GM19452 (cell line): ENCODE data around the gene LRIG3.
"Not testable (repeated sequence)": the region's sequence is repeated elsewhere in the genome, so short reads cannot be mapped to it uniquely, and the experiment has no call there.

ENCODE experiments used
- ATAC-seq: cut with Tn5 transposase; IDR thresholded peaks from one replicate; pipeline ENCODE4 v1.9.1; 2021; ENCODE audit not compliant: unreplicated experiment

Gene LRIG3, protein sequence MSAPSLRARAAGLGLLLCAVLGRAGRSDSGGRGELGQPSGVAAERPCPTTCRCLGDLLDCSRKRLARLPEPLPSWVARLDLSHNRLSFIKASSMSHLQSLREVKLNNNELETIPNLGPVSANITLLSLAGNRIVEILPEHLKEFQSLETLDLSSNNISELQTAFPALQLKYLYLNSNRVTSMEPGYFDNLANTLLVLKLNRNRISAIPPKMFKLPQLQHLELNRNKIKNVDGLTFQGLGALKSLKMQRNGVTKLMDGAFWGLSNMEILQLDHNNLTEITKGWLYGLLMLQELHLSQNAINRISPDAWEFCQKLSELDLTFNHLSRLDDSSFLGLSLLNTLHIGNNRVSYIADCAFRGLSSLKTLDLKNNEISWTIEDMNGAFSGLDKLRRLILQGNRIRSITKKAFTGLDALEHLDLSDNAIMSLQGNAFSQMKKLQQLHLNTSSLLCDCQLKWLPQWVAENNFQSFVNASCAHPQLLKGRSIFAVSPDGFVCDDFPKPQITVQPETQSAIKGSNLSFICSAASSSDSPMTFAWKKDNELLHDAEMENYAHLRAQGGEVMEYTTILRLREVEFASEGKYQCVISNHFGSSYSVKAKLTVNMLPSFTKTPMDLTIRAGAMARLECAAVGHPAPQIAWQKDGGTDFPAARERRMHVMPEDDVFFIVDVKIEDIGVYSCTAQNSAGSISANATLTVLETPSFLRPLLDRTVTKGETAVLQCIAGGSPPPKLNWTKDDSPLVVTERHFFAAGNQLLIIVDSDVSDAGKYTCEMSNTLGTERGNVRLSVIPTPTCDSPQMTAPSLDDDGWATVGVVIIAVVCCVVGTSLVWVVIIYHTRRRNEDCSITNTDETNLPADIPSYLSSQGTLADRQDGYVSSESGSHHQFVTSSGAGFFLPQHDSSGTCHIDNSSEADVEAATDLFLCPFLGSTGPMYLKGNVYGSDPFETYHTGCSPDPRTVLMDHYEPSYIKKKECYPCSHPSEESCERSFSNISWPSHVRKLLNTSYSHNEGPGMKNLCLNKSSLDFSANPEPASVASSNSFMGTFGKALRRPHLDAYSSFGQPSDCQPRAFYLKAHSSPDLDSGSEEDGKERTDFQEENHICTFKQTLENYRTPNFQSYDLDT

DNA sequence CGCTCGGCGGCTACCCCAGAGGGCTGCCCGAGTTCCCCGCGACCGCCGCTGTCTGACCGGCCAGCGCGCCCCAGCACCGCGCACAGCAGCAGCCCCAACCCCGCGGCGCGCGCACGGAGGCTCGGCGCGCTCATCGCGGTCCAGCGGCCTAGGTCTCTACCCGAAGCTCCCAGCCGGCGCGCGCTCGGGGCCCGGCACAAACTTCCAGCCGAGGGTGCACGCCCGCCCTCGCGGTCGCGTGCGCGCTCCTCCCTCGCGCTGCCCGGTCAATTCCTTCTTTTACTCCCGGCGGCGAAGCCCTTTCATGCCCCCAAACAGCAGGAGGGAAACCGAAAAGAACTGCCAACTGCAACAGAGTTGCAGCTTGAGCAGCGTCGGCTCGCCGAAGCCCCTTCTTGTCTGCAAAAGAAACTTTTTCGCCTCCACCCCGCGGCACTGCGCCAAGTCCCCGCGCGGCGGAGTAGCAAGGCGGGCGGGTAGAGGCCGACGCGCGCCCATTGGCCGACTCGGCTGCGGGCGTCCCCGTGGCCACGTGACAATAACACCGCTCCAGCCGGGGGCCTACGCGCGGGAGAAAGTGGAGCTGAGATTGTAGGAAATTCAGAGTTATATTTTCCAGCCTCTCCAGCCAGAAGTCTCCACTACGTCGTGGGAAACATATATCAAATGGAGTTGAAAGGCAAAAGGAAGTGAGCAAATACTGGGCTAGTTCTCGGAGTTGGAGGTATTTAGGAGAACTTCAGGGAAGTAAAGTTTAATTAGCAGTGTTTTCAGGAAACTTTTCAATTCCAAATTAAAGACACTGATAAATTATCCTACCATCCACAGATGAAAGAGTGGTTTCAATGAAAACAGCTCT, at the start of gene LRIG3:
TSS of gene LRIG3 (minus strand) at position 403 of the 859 bp plus-strand sequence. CDS start at position 134, 269 bp downstream.
- peak; percentile 90 for ATAC-seq

- no peak for ATAC-seq
Measured at GRCh38 chr12:58969237-58969636, 48.9 kb upstream of the LRIG3 start.

- no peak for ATAC-seq
Measured at GRCh38 chr12:58967561-58967960, 47.3 kb upstream of the LRIG3 start.

DNA sequence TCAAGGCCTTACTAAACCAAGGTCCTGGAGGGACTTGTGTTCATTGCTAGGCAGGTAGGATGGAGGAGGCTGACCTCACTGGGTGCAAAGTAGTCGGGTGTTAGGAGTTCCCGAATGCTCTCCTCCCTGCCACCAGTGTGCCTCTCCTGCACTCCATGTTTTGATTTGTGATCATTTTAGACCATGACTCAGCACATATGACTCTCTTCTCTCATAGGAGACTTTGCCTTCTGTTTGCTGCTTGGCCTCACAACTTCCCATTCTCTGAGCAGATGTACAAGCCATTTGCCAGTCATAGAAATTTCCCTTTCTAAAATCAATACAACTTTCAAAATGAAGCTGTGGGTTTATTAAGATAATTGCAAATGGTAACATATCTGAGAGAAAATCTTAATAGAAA, 46.6 kb upstream of the LRIG3 start:
- no peak for ATAC-seq

- no peak for ATAC-seq
Measured at GRCh38 chr12:58965568-58965967, 45.3 kb upstream of the LRIG3 start.

- ATAC-seq, result no peak
Measured at GRCh38 chr12:58963844-58964243, 43.5 kb upstream of the LRIG3 start.

DNA sequence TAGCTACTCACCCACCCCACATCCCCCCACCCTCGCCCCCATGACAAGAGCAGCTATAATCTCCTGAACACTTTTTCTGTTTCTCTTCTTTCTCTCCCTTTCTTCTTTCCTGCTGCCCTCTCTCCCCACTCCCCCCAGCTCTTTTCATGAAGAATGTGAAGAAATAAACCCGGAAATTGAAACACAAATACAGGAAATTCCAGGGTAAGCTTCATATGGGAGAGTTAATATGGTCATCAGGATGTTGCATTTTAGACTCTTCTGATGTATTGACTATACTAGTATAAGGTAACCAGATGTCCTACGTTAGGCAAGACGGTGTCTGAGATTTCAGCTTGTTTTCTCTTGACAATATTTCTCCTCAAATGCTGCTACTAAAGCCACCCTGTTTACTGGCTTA, 41.6 kb upstream of the LRIG3 start:
- ATAC-seq, result no peak

GRCh38 chr12:58961166-58961565, 40.9 kb upstream of the LRIG3 start:
- ATAC-seq, result no peak

- no peak for ATAC-seq
Measured at GRCh38 chr12:58959639-58960300, 39.5 kb upstream of the LRIG3 start.

- ATAC-seq, result no peak
Measured at GRCh38 chr12:58957298-58957697, 37.0 kb upstream of the LRIG3 start.

GRCh38 chr12:58955849-58956248, 35.5 kb upstream of the LRIG3 start:
- no peak for ATAC-seq

DNA sequence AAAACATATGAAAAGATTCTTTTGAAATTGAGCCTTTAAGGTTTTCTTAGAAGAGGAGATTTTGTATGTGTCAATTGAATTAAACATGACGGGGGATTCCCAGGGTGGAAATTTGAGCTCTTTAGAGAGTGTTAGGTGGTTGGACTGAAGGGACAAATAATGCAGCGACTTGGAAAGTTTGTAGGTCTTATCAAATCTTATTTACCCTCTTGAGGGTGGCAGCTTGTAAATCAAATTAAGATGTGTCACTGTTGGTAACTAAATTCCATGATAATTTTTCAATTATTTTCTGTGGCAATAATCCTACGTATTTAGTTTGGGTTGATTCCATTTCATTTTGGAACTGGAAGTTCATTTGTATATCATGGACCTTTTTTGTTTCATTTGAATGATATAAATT, 33.7 kb upstream of the LRIG3 start:
- ATAC-seq, result no peak

GRCh38 chr12:58950739-58951100, 30.4 kb upstream of the LRIG3 start:
- no peak for ATAC-seq

DNA sequence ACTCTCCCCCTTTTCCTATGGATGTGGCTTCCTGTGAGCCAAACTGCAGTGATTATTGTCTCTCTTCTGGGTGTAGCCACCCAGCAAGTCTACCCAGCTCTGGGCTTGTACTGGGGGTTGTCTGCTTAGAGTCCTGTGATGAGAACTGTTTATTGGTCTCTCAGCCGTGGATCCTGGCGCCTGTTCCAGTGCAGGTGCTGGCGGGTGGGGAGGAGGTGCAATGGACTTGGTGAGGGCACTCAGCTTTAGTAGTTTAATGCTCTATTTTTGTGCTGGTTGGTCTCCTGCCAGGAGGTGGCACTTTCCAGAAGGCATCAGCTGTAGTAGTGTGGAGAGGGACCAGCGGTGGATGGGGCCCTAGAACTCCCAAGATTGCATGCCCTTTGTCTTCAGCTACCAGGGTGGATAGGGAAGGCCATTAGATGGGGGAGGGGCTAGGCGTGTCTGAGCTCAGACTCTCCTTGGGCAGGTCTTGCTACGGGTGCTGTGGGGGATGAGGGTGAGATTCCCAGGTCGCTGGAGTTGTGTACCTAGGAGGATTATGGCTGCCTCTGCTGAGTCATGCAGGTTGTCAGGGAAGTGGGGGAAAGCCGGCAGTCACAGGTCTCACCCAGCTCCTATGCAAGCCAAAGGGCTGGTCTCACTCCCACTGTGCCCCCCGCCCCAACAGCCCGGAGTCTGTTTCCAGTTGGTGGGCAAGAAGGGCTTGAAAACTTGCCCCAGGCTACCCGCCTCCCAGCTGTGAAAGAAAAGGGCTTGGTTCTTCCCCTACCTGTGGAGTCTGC, 29.8 kb upstream of the LRIG3 start:
- not testable (repeated sequence) for ATAC-seq

GRCh38 chr12:58943079-58943478, 22.8 kb upstream of the LRIG3 start:
- no peak for ATAC-seq

DNA sequence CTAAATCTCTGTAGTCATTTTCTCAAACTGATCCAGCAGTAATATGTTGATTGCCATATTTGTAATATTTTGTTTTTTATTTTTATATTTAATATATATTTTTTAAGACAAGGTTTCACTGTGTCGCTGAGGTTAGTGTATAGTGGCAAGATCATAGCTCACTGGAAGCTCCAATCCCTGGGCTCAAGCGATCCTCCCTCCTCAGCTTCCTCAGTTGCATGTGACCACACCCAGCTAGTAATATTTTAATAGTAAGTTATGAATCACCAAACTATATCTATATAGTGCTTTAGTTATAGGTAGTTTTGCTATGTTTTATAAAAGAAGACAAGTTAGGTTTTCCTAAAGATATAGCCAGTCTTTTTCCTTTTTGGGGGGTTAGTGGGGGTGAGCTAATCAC, 22.0 kb upstream of the LRIG3 start:
- ATAC-seq, result no peak

DNA sequence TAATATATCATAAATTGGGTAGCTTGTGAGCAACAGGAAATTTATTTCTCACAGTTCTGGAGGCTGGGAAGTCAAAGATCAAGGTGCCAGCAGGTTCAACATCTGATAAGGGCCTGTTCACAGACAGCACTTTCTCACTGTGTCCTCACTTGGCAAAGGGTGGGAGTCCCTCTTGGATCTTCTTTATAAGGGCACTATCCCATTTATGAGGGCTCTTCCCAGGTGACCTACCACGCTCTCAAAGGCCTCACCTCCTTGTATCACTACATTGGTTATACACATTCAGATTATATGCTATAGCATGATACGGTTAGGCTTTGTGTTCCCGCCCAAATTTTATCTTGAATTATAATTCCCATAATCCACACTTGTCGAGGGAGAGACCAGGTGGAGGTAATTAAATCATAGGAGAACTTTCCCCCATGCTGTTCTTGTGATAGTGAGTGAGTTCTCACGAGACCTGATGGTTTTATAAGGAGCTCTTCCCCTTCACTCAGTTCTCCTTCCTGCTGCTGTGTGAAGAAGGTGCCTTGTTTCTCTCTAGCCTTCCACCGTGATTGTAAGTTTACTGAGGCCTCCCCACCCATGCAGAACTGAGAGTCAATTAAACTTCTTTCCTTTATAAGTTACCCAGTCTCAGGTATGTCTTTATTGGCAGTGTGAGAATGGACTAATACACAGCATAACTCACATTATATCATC, 19.2 kb upstream of the LRIG3 start:
- ATAC-seq, result no peak

DNA sequence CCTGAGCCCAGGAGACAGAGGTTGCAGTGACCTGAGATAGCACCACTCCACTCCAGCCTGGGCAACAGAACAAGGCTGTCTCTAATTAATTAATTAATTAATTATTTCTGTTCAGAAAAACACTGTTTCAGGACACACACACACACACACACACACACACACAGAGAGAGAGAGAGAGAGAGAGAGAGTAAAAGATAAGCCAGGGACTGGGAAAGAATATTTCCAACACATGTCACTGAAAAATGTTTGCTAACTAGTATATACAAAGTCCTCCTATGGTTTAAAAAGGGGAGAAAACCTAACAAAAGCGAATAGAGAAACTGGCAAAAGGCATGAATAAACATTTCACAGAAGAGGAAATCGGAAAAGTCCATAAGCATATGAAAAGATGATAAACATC, 18.1 kb upstream of the LRIG3 start:
- ATAC-seq, result no peak

DNA sequence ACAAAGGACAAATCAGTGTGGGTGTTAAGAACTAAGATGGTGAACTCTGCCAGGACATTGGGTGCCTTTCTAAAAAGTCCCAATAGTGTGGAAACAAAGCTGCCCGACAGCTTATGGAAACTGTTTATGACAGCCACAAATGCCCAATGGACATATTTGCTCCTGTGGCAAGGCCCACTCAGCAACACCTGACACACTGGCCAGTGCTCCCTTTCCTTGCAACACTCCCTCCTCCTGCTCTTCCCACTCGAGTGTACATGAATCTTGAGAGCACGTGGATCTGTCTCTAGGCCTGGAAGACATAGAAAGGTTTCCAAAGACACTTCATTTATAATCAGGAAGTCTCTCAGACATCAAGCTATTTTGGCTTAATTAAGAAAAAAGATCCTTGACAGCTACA, 14.2 kb upstream of the LRIG3 start:
- no peak for ATAC-seq
